ENCODE measurements around the gene OR5B12.
"Not testable (repeated sequence)": the region's sequence is repeated elsewhere in the genome, so short reads cannot be mapped to it uniquely, and the experiment has no call there.

OR5B12 gene

GRCh38 chr11:58442136-58442535, at the start of gene OR5B12:
Gene OR5B12, minus strand, starts transcription at chr11:58442236. Its CDS starts 2,085 bp downstream, at chr11:58440151.
- no peak for DNase-seq (ENCODE audit: low read depth)

GRCh38 chr11:58490827-58491226, 48.8 kb upstream of the OR5B12 start:
- DNase-seq (ENCODE audit: low read depth) = no peak

- DNase-seq (ENCODE audit: low read depth) = no peak
These were observed 45.1 kb upstream of the OR5B12 start for GRCh38 chr11:58487170-58487569.

GRCh38 chr11:58485961-58486360, 43.9 kb upstream of the OR5B12 start:
- no peak for DNase-seq (ENCODE audit: low read depth)

GRCh38 chr11:58471892-58472291, 29.9 kb upstream of the OR5B12 start:
- no peak for DNase-seq (ENCODE audit: low read depth)

GRCh38 chr11:58466293-58466692, 24.3 kb upstream of the OR5B12 start:
- DNase-seq (ENCODE audit: low read depth) = no peak

- DNase-seq (ENCODE audit: low read depth) = no peak
These were observed 23.7 kb upstream of the OR5B12 start for GRCh38 chr11:58465690-58466089.

- no peak for DNase-seq (ENCODE audit: low read depth)
These were observed 9.5 kb upstream of the OR5B12 start for GRCh38 chr11:58451585-58451984.

GRCh38 chr11:58446294-58446693, 4.3 kb upstream of the OR5B12 start:
- DNase-seq (ENCODE audit: low read depth) = no peak

- DNase-seq (ENCODE audit: low read depth) = no peak
These were observed 2.3 kb upstream of the OR5B12 start for GRCh38 chr11:58444300-58444699.

GRCh38 chr11:58438486-58438885, 3.5 kb downstream of the OR5B12 start:
- DNase-seq (ENCODE audit: low read depth) = no peak

- no peak for DNase-seq (ENCODE audit: low read depth)
These were observed 7.8 kb downstream of the OR5B12 start for GRCh38 chr11:58434217-58434616.

GRCh38 chr11:58433638-58434203, 8.3 kb downstream of the OR5B12 start:
- DNase-seq (ENCODE audit: low read depth) = no peak

- no peak for DNase-seq (ENCODE audit: low read depth)
These were observed 12.8 kb downstream of the OR5B12 start for GRCh38 chr11:58429273-58429672.

GRCh38 chr11:58428021-58428420, 14.0 kb downstream of the OR5B12 start, which contains the start of gene OR5B2:
Gene OR5B2, minus strand, starts transcription at chr11:58428121. Its CDS starts 4,860 bp downstream, at chr11:58423261.
- no peak for DNase-seq (ENCODE audit: low read depth)

- DNase-seq (ENCODE audit: low read depth) = no peak
These were observed 35.3 kb downstream of the OR5B12 start, which contains the start of gene OR5B3 for GRCh38 chr11:58406774-58407173. Gene OR5B3, minus strand, starts transcription at chr11:58406874. Its CDS starts 3,465 bp downstream, at chr11:58403409.

- not testable (repeated sequence) for DNase-seq (ENCODE audit: low read depth)
These were observed 42.4 kb downstream of the OR5B12 start for GRCh38 chr11:58399622-58400021.

GRCh38 chr11:58395581-58395980, 46.5 kb downstream of the OR5B12 start:
- no peak for DNase-seq (ENCODE audit: low read depth)

GRCh38 chr11:58394195-58394594, 47.8 kb downstream of the OR5B12 start:
- no peak for DNase-seq (ENCODE audit: low read depth)

- no peak for DNase-seq (ENCODE audit: low read depth)
These were observed 49.3 kb downstream of the OR5B12 start for GRCh38 chr11:58392746-58393145.

- no peak for DNase-seq (ENCODE audit: low read depth)
These were observed 50.2 kb downstream of the OR5B12 start for GRCh38 chr11:58391879-58392278.

- no peak for DNase-seq (ENCODE audit: low read depth)
These were observed 51.4 kb downstream of the OR5B12 start for GRCh38 chr11:58390551-58391063.

Data from CMK (cell line).